NCI-H748 treated with DMSO at 0.1 percent for 48 hours (cell line): ENCODE data around the gene KRTAP1-3.
"Not testable (repeated sequence)": the region's sequence is repeated elsewhere in the genome, so short reads cannot be mapped to it uniquely, and the experiment has no call there.

Experiments used
- DNase-seq: peaks from one replicate; lab custom pipeline; 2025; lab: John Stamatoyannopoulos, UW

KRTAP1-3 gene

GRCh38 chr17:41009936-41010335 is 24.7 kb downstream of the KRTAP1-3 start:
- DNase-seq: no peak

DNA sequence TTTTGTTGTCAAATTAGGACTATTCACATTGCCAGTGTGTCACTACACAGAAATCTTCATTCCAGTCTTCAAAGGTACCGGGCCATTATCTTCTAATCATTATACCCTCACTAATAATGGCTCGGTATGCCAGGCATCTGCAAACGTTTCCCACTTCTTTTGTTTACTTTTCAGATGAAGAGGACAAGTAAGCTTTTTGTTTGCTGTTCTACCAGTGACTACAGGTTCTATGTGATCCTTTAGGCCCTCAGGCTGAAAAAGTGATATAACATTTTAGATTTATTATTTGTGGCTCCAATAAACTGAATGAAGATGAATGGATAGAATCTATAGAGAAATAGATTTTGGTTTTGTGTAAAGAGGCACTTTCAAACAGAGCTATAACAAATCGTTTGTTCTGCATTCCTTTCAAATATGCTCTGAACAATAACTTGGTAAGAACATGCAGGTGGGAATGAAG is 25.3 kb downstream of the KRTAP1-3 start:
- DNase-seq: no peak

GRCh38 chr17:41008811-41009210 is 25.9 kb downstream of the KRTAP1-3 start, which contains the start of gene KRTAP3-1:
TSS of gene KRTAP3-1 (minus strand) at chr17:41009128. CDS start at chr17:41009074, 54 bp downstream.
- no peak for DNase-seq

DNA sequence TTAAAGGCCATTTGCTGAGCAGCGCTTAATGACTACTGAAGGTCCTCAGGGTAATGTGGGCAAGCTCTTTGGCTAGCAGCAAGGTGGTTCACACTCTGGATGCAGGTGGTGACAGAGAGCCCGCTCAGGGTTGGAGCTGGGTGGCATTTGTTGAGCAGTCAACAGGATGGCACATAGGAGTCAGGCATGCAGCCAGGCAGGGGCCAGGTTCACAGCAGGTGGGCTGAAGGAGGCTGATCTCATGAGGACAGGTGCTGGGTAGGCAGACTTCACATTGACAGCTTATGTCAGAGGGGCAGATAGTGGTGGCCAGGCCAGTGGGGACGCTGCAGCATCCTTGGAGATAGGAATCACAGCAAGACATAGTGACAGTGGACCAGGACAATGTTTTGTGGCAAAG is 30.3 kb downstream of the KRTAP1-3 start:
- DNase-seq: no peak

GRCh38 chr17:41003926-41004325 is 30.7 kb downstream of the KRTAP1-3 start:
- DNase-seq: no peak

DNA sequence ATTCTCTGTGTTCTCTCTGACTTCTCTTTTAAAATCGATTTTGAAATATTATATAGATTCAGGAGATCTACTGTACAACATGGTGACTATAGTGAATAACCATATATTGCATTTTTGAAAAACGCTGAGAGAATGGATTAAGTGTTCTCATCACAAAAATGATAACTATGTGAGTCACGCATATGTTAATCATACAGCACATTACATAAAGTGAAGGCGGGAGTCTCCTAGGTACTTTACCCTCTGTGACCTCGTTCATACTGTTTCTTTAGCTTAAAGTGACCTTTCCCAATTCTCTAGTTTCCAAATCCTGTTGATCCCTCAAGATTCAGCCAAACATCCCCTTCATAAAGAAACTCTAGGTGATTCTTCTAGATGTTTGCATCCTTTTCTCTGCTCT is 31.9 kb downstream of the KRTAP1-3 start:
- DNase-seq: no peak

DNA sequence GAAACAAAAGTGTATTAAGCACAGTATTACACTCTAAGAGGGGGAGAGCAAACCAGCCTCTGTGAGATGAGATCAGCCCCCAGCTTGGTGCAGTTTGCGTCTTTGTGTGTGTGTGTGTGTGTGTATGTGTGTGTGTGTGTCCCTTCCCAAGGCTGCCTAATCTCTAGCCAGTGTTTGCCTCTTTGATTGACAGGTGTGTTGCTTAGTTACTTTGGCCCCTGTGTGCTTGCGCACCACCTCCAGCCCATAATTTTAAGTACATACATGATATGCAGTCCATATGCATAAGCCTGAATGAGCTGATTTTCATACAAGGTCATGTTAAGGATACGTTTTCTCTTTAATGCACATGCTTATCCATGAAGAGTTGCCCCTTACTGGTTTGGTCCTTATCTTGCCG is 32.9 kb downstream of the KRTAP1-3 start:
- DNase-seq: no peak

GRCh38 chr17:40999563-40999962 is 35.1 kb downstream of the KRTAP1-3 start, which contains the start of gene KRTAP3-2:
TSS of gene KRTAP3-2 (minus strand) at chr17:40999906. CDS start at chr17:40999853, 53 bp downstream.
- DNase-seq: not testable (repeated sequence)

- DNase-seq: no peak
These were observed 37.3 kb downstream of the KRTAP1-3 start for GRCh38 chr17:40997361-40997760.

GRCh38 chr17:40996829-40997228 is 37.8 kb downstream of the KRTAP1-3 start:
- DNase-seq: no peak

DNA sequence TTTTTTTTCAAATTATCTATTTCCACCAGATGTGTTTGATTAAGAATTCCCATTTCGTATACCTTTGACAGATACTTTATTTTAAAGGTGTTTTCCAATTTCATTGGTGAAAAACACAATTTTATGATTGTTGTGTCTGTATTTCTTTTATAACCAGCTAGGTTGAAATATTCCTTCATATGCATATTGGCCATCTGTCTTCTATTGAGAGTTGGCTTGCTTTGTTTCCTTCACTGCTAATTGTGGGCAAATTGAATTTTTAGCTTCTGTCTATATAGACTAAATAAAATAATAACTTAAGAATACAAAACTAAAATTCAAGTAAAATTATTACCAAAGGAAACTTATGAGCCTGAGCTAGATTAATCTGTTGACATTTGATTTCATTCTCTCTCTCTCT is 39.6 kb downstream of the KRTAP1-3 start:
- no peak for DNase-seq

DNA sequence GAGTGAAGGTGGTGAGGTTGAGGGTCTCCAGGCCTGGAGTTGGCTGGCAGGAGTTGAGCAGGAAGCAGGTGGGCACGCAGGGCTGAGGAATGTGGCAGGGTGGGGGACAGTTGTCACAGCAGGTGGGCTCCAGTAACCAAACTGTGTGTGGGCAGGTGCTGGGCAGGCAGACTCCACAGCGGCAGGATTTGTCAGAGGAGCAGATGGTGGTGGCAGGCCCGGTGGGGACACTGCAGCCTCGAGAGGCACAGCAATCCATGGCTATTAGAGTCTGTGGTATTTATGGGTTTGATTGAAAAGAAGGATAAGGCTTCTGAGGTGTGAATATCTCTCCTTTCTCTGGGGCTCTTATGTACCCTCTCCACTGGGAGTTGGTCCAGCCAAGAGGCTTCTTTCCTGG is 40.8 kb downstream of the KRTAP1-3 start, which contains the start of gene KRTAP3-3:
Gene KRTAP3-3, minus strand, starts transcription at position 326 of the 400 bp plus-strand sequence. Its CDS starts 67 bp downstream, at position 259.
- peak; percentile 74 for DNase-seq

- no peak for DNase-seq
These were observed 41.6 kb downstream of the KRTAP1-3 start for GRCh38 chr17:40993084-40993483.

GRCh38 chr17:40992666-40993065 is 42.0 kb downstream of the KRTAP1-3 start:
- peak; percentile 16 for DNase-seq

- no peak for DNase-seq
These were observed 47.8 kb downstream of the KRTAP1-3 start for GRCh38 chr17:40986920-40987319.

GRCh38 chr17:40984226-40984625 is 50.4 kb downstream of the KRTAP1-3 start, which contains the start of gene KRT40:
TSS of gene KRT40 (minus strand) at chr17:40984326. CDS start at chr17:40984273, 53 bp downstream.
- DNase-seq: no peak
